ENCODE data around the gene FKBP8.
"Not testable (repeated sequence)": the region's sequence is repeated elsewhere in the genome, so short reads cannot be mapped to it uniquely, and the experiment has no call there.

The FKBP8 gene

GRCh38 chr19:18558604-18559003 lies 15.2 kb upstream of the FKBP8 start:
- DNase-seq (ENCODE audit: low spot score) = no peak

DNA sequence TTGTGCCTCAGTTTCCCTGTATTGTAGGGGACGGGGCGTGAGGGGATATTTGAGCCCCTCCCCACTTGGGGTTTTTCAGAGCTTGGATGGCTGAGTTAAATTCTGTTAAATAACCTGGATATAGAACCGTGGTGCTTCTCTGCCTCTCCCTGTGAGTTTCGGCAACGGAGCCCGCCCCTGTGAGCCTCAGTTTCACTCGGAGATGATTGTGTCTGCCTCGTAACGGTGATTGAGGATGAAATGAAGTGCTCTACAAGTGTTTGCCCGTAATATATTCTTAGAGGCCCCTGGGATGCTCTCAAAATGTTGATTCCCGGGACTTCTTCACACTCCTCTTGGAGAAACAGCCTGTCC lies 14.8 kb upstream of the FKBP8 start:
- DNase-seq (ENCODE audit: low spot score) = no peak

DNA sequence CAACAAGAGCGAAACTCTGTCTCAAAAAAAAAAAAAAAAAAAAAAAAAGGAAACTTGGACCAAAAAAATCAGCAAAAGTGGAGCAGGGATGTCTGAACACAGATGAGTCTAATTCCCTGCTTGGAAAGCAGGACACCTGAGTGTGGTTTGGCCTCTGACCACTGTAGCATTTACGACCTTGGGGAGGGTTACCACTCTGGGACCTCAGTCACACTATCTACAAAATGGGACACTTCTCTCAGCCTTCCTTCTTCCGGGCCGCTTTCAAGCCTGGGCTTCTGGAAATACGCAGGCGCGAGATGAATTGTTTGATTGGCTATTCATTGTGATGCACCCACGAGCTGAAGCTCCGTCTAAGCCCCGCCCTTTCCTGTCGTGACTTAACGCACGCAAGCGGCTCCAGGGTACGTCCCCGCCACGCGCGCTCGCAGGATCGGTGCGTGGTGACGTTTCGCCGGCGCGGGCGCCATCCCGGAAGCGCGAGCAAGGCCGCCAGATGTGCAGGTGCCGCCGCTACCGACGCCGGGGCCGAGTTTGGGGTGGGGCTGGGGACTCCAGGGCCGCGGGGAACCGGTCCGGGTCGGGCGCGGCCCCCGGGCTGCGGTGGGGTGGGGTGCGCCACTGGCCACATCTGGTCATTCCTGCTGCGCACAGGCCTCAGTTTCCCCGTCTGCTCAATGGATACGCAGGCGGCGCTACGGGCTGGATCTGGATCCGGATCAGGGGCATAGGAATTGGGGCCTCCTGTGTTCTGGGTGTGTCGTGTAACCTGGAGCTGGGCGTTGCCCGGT lies 14.2 kb upstream of the FKBP8 start, which contains the start of gene KXD1:
Gene KXD1 (plus strand): TSS at position 460 of the 791 bp plus-strand sequence. CDS start 4,187 bp downstream, outside the sequence.
- DNase-seq (ENCODE audit: low spot score) = peak; percentile 96

GRCh38 chr19:18551631-18552030 lies 8.3 kb upstream of the FKBP8 start:
- DNase-seq (ENCODE audit: low spot score) = no peak

DNA sequence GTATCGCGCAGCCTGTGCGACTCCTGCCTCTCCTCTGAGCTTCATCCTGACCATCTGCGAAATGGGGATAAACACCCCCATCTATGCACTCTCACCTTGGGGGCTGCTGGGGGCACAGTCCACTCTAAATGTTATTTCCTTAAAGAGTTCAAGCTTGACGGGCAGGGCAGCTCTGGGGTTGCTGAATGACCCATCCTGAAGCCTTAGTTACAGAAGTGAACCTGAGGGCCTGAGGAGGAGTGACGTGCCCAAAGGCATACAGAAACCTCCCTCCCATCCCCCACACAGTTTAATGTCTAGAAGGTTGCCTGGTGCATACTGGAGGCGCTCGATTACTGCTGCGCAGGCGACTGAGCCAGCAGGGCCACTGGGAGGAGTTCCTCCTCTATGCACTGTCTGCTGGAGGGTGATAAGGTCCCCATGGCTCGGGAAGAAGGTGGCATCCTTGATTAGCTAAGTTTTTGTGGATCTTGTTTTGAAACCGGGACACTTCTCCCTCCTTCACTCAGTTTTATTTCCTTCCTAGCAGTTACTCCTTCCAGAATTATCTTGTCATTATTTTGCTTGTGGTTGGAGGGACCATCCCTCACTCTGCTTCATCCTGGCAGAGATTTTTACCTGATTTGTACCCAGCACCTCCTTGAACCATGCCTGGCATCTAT lies 572 bp upstream of the FKBP8 start:
- DNase-seq (ENCODE audit: low spot score) = peak; percentile 67

DNA sequence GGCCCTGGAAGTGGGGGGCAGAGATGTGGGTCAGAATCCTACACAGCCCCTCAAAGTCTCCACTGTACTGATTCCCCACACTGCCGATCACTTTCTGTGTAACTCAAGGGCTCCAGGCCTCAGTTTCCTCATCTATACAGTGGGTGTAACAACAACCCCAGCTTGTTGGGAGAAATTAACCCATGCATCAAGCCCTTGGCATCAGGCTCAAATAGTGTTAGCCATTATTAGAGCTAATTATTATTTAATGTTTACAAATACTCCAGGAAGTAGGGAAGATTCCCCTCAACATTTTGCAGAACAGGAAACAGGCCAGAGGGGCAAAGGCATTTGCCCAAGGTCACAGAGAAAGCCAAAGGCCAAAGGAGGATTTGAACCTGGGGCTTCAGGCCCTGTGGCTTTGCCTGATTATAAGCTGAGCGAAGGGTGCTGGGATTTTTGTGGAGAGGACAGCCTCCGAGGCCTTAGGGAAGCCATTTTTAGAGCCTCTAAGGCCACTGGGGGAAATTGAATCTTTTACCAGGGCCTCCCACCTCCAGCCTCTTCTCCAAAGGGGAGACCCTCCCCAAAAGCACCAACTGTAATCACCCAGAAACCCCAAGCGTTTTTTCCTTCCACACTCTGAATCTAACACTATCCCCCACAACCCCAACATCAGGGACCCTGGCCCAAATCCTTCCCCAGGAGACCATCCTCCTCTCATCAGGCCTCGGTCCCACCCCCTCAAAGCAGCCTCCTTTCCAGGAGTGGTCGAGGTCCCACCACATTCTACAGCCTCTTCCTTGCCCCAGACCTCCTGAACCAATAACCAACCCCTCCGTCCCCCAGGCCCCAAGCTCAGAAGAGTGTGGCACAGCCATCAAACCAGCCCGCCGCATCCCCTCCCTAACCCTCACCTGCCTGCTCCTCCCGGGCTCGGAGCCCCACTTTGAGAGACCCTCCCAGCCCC lies 1.1 kb downstream of the FKBP8 start:
- DNase-seq (ENCODE audit: low spot score) = peak; percentile 63

DNA sequence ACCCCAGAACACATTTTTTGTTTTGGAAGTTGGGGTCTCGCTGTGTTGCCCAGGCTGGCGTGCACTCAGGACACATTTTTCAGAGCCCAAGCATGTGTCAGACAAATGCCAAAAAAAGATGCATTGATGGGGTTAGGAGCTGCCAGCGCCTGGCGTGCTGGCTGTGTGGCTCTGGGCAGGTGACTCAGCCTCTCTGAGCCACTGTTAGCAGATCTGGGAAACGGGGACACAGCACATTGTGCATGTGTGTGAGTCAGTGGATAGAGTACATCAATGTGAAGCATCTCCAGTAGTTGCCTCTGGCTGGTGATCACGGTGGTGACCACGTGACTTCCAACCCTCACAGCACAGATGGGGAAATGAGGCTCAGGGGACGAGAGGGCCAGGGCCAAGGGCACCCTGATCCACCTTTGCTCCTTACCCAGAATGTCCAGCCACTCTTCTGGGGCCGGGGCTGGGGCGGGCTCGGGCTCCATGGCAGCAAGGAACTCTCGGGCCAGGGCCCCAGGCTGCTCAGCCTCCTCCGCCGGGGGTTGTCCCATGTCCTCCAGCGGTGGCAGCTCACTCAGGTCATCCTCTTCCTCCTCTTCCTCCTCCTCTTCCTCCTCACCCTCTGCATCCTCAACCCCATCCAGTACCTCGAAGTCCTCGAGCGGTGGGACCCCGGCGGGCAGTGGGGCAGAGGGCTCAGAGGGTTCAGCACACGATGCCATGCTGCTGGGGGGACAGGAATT lies 1.9 kb downstream of the FKBP8 start:
- DNase-seq (ENCODE audit: low spot score) = no peak

GRCh38 chr19:18540200-18540599 lies 3.2 kb downstream of the FKBP8 start:
- DNase-seq (ENCODE audit: low spot score) = not testable (repeated sequence)

DNA sequence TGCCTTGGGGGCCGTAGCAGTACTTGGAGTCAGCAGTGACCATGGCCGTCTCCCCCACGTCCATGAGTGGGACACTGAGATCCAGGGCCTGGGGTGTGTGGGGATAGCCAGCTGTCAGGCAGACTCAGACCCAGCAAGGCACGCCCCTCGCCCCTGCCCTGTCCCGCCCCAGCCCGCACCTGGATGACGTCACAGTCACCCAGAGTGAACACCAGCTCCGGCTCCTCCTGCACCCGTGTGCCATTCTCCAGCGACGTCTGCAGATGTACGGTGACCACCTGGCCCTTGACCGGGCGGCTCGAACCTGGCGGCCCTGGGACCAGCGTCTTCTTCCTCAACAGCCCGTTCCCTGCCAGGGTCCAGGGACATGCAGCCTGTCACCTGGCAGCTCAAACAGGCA lies 4.0 kb downstream of the FKBP8 start:
- no peak for DNase-seq (ENCODE audit: low spot score)

DNA sequence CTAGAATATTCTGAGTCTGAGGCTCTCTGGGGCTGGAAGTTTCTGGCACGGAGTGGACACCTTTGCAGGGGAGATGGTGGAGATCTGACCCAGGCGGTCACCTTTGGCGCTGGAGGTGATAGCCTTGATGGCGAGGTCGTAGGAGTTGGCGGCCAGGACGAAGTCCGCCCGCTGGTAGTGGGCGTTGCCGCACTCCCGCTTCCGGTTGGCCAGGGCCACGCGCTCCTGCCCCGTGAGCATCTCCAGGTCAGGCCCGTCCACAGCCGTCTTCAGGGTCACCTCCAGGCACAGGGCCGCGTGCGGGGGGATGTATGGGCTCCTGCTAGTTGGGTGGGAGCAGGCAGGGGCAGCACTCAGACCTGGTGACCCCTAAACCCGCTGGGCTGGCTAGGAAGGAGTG lies 5.3 kb downstream of the FKBP8 start:
- DNase-seq (ENCODE audit: low spot score) = no peak

- DNase-seq (ENCODE audit: low spot score) = no peak
Observed at GRCh38 chr19:18537431-18537830, 5.9 kb downstream of the FKBP8 start.

- DNase-seq (ENCODE audit: low spot score) = no peak
Observed at GRCh38 chr19:18536475-18536874, 6.9 kb downstream of the FKBP8 start.

DNA sequence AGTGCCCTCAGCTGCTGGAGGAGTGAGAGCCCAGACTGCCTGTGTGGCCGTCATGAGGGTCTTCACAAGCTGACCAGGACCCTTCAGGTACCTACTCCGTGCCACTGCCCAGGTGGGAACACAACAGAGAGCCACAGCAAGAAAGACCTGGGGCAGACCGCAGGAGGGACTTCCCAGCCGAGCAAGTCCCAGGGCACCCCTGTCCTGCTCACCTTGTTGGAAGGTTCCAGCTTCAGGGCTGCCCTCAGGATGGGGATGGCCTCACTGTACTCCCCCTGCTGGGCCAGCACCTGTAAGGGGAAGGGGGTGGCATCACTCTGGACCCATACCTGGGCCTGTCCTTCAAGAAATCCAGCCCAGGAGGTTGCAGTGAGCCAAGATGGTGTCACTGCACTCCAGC lies 10.3 kb downstream of the FKBP8 start:
- no peak for DNase-seq (ENCODE audit: low spot score)

GRCh38 chr19:18532168-18532890 lies 11.0 kb downstream of the FKBP8 start:
- no peak for DNase-seq (ENCODE audit: low spot score)

GRCh38 chr19:18531485-18531884 lies 11.9 kb downstream of the FKBP8 start:
- no peak for DNase-seq (ENCODE audit: low spot score)

- no peak for DNase-seq (ENCODE audit: low spot score)
Observed at GRCh38 chr19:18529782-18530181, 13.6 kb downstream of the FKBP8 start.

DNA sequence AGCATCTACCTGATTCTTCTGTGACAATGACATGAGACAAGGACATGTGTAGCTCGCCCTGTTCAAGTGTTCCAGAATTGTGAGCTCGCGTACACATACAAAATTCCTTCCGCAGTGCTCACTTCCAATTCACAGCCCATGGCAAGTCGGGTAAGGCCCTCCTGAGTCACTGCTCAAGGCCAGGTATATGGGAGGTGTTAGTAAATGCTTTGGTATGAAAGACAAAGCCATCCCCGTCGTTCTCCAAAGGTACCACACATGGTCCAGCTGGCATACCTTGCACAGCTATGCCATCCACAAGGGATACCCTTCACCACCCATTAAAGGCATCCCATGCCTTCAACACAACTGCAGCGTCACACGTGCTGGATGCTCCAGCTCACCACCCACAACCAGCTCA lies 17.1 kb downstream of the FKBP8 start:
- DNase-seq (ENCODE audit: low spot score) = no peak

GRCh38 chr19:18523841-18524240 lies 19.5 kb downstream of the FKBP8 start:
- no peak for DNase-seq (ENCODE audit: low spot score)

DNA sequence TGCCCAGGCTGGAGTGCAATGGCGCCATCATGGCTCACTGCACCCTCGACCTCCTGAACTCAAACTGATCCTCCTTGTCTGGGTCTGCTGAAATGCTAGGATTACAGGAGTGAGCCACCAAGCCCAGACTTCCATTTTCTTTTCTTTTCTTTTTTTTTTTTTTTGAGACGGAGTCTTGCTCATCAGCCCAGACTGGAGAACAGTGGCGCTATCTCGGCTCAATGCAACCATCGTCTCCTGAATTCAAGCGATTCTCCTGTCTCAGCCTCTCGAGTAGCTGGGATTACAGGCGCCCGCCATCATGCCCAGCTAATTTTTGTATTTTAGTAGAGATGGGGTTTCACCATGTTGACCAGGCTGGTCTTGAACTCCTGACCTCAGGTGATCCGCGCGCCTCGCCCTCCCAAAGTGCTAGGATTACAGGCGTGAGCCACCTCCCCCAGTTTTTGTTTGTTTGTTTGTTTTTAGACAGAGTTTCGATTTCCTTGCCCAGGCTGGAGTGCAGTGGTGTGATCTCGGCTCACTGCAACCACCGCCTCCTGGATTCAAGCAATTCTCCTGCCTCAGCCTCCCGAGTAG lies 20.4 kb downstream of the FKBP8 start:
- not testable (repeated sequence) for DNase-seq (ENCODE audit: low spot score)

GRCh38 chr19:18522124-18522861 lies 21.1 kb downstream of the FKBP8 start:
- peak; percentile 95 for DNase-seq (ENCODE audit: low spot score)

Measured in HuH-7.5 (cell line).